ENCODE data around the gene FBXW7.
A peak's percentile ranks its signal among the peaks of the same experiment; 100 is the strongest.

FBXW7 gene

DNA sequence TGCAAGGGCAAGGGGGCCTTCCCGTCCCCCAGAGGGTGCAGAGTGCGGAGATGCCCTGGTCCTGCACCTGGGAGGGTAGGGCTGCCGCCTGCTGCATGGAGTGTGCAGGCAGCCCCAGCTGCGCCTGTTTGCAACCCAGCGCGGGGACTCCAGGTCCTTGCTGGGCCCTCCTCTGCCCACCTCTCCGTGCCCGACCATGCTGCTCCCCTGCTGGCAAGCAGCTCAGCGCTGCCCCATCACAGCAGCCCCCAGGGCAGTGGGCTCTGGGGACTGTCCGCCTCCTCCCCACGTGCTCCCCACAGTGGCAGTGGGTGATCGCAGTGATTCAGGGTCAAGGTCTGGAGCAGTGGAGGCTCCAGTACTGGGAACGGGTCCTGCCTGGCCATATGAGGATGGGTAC lies 5.0 kb upstream of the FBXW7 start:
- no peak for DNase-seq

DNA sequence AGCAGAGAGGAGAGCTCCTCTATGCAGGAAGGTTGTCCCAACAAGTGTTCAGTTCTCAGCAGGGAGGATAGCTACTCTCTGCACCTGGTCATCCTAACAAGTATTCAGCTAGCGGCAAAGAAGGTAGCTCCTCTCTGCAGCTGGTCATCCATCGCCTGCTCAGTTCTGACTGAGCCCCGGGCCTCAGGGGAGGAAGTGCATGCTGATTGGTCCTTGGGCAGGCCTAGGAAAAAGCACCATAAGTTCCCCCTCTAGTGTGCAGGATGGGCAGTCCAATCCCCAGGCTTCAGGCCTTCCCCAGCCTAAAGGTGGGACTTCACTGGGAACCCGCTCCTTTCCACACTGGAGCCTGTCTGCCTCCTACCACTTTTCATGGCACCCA lies 4.4 kb upstream of the FBXW7 start:
- no peak for DNase-seq

DNA sequence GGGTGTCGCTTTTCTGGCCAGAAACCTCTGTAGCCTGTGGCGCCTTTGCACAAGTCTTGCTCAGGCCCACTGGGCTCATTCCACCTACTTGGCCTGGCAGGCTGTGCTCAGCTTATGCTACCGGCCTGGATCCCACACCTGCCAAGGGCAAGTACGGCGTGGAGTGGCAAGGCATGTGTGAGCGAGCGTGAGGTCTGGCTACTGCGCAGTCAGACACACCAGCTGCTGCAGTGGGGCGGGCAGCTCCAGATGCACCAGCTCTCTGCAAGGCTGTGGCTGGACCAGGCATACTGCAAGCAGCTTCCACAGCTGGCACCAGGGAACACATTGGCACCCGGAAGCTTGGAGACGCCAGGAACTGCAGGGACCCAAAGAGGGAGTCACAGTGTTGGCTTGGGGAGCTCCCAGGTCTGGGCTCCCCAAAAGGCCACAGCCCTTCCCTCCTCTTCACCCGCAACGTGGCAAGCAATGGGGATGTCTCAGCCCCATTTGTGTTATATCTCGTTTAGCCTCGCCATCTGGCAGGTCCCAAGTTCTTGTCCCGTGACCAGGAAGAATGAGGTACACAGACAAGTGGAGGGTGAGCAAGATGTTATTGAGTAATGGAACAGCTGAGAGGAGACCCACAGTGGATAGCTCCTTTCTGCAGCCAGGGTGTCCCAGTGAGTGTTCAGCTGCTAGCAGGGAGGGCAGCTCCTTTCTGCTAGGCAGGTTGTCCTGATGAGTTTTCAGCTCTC lies 3.8 kb upstream of the FBXW7 start:
- no peak for DNase-seq

DNA sequence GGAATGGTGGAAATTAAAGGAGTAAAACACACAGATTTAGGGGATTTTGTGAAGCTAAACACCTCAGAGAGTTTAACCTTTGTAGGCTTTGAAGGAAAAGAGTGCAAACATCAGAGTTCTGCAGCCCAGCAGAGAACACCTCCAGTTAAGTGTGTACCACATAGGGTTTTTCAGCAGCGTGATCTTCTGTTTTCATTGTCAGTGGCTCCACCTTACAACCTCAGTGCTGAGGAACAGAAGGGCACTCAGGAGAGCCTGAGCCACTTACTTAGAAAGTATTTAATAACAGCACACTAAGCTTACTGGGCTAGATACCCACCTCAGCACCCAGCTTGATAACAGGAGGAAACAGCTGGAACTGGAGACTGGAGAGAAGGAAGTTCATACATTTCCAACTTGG lies 2.0 kb upstream of the FBXW7 start:
- no peak for DNase-seq

DNA sequence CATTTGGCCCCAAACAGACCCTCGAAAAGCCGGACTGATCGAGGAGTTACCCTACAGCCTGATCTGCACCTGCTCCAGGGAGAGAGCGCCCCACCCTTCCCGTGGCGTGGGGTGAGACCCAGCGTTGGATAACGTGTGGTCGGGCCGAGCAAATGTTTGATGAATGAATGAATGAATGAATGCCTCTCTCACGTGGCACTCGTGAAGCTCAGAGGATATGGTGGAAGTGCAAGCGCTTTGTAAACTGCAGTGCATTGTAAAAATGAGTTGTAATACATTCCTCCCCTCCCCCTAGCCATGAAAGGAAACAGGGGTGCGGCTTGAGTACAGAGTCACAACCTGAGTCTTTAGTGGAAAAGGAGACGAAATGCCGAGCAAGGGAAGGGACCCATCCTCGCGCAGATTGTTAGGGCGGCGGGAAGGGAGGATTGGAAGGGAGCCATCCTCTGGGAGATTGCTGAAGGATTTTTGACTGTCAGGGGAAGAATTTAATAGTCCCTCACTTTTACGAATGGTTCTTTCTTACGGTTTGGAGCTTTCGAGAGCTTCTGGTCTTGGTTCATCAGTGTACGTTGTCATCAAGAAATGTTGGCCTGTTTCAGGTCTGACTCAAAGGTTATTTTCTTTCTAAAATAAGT lies 772 bp upstream of the FBXW7 start:
- DNase-seq: no peak

DNA sequence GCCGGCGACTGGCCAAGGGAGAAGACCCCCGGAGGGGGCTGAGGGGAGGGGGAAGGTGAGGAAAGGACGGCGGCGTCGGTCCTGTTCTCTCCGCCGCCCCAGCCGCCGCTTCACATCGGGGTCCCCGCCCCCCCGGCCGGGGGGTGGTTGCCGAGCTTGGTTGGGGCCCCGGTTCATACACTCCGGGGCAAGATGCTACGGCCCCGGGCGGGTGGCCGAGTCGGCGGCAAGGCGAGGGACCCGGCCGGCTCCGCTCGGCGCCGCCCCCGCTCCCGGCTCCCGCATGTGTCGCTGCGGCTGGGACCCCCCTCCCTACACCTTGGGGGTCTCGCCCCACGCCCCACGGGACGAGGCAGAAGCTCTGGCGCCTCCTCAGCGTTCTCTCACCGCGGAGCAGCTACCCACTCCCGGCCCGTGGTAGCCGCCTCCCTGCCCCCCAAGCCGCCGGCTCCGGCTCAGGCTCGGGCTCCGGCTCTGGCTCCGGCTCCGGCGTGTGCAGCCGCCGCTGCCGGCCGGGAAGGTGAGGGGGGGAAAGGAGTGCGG lies 461 bp downstream of the FBXW7 start:
- DNase-seq: no peak

DNA sequence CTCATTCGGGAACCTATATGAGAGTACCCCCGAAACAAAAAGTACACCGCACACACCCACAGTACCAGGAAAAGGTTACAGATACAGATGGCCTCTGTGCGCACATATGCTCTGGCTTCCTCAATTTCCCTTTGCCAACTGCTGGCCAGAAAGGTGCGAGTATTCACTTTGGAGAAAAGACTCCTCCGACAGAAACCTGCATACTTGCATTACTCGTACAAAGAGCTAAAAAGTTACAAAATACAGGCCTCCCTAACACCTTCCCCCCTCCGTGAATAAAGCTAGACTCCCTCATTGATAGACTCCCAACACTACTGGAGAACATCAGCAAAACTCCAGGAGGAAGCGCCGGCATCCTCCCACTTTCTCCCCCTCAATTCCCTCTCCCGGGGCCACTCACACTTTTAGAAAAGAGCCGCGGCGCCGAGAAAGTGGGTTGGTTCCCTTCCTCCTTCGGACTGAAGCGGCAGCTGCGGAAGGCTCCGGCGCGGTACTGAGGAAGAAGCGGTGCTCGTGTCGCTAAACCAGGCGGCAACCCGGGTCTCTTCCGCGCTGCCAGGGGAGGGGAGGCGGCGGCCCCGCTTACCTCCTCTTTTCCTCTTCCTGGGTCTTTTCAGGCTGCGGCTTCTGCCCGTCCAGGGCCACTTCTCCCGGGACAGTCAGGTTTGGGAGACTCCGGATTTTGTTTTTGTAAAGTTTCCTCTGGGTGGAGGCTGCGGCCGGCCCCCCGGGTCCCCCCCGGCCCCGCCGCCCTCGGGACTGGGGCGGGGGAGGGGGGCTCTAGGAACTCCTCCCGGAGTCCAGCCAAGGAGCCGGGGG lies 1.1 kb downstream of the FBXW7 start:
- peak; percentile 3 for DNase-seq

DNA sequence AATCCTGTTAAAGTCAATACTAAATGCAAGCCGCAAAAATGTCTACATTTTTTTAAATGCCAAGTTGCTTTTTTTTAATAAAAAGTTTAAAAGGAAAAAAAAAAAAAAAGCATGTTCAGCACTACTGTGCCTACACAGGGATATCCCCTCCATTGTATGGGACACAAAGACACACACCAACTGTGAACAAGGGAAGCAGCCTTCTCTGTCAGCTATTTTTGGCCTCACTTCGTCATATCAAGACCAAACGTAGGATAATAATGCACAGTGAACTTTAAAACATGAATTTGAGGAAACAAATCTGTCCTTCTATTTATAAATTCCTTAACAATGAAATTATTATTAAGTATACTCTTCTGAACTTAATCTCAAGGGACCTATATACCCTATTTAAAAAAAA lies 4.4 kb downstream of the FBXW7 start:
- no peak for DNase-seq

DNA sequence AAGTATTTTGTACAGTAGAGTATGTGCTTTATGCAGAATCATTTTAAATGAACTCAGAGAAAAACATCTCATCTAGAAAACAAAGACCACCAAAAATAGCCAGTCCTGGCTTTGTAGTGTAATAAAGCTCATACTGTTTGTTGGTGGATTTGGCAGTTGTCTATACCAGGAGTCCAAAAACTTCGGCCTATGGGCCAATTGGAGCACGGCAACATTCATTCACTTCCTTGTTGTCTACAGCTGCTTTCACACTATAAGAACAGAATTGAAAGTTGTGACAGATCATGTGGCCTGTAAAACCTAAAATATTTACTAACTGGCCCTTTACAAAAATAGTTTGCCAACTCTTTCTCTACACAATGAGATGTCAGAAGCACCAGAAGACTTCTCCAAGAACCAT lies 5.3 kb downstream of the FBXW7 start:
- DNase-seq: no peak

DNA sequence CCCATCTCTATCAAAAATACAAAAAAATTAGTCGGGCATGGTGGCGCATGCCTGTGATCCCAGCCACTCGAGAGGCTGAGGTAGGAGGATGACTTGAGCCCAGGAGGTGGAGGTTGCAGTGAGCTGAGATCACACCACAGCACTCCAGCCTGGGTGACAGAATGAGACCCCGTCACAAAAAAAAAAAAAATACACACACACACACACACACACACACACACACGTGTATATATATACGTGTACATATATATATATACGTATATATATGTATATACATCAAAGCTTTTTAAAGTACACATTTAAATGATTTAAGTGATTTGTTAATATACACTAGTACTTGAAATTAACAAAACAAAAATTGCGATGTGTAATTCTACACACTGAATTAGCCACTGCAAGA lies 6.0 kb downstream of the FBXW7 start:
- DNase-seq: no peak

DNA sequence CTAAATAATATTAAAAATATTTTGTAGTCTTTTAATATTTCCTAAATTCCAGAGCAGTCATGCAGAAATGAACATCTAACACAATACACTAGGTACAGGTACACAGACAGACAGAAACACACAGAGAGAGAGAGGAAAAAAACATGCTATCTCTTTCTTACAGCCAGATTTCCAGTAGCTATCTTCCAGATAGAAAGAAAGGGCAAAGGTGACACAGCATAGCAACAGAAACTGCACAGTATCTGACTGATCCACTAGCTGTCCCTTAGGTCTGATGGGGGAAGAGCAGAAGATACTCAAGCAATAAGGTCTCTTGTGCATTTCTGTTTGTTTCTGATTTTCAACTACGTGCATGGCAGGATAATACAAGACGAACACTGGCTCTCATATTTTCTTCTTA lies 7.8 kb downstream of the FBXW7 start:
- no peak for DNase-seq

DNA sequence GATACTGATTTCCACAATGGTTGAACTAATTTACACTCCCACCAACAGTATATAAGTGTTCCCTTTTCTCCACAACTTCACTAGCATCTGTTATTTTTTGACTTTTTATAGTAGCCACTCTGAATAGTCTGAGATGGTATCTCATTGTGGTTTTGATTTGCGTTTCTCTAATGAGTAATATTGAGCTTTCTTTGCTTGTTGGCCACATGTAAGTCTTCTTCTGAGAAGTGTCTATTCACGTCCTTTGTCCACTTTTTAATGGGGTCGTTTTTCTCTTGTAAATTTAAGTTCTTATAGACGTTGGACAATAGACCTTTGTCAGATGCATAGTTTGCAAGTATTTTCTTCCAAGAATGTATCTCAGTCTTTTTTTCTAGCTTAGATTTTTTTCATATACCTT lies 10.0 kb downstream of the FBXW7 start:
- no peak for DNase-seq

DNA sequence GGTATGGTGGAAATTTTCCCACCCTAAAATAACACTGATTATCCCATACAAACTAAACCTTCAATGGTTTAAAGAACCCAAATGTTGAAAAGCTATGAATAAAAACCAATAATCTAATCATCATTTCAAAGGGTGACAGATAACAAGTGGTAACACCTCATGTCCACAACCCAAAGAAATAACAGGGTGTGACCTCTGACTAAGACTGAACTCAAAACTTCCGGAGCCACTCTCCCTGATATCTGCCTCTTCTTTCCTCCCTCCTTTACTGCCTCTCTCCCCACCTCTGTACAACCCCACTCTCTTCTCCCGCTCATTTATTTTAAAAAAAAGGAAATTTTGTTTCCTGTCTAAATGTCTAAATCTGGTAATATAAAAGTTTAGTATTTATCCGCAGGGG lies 11.5 kb downstream of the FBXW7 start:
- DNase-seq: no peak

DNA sequence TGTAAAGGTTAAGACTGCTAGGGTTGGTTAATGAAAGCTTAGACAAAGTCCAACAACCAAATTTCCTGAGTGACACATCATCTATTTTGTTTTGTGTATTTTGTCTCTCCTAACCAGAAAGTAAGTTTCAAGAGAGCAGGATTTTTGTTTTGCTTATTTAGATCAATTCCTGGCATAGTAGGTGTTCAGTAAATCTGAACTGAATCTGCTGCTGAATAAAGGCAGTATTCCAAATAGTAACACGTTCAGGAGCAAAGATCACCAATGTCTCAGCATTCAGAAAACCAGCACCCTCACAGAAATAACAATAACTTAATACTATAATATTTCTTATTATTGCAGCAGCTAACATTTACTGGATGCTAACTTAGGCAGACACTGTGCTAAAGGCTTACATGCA lies 12.2 kb downstream of the FBXW7 start:
- no peak for DNase-seq

DNA sequence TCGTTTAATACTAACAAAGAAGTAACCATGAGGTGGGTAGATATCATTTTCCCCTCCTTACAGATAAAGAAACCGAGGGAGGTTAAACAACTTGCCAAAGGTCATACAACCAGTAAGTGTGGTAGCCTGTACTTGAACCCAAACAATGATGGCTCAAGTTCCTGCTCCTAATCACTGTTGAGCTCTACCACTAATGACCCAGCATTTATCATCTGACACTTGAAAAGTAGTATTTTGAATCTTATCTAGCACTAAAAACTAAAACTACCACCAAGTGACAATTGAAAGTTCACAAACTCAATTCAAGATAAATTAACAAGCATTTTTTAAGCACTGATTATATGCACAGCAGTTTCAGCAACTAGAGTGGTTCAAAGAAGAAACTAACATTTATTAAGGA lies 13.1 kb downstream of the FBXW7 start:
- DNase-seq: no peak

DNA sequence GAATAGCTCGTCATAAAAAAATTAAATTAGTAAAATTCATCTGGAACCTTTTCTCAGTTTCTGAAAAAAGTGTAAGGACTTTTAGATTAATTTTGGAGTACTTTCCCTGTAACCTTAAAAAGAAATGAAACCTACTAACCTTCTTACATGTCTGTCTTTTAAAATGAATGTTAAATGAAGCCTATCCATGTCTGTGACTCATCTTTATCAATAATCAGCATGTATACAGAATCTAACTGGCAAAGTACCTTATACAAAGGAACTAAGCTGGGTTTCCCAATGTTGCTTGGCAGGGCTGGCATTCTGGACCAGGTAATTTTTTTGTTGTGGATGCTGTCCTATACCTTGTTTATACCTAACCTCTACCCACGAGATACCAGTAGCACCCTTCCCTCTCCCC lies 13.6 kb downstream of the FBXW7 start:
- no peak for DNase-seq

DNA sequence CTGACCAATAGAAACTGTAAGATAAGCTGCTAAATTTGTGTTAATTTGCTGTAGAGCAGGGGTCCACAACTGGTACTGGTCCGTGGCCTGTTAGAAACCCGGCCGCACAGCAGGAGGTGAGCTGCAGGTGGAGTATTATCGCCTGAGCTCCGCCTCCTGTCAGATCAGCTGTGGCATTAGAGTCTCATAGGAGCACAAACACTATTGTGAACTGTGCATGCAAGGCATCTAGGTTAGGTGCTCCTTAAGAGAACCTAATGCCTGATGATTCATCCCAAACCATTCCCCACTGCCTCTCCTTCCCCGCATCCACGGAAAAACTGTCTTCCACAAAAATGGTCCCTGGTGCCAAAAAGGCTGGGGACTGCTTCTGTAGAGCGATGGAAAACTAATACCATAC lies 19.7 kb downstream of the FBXW7 start:
- no peak for DNase-seq

DNA sequence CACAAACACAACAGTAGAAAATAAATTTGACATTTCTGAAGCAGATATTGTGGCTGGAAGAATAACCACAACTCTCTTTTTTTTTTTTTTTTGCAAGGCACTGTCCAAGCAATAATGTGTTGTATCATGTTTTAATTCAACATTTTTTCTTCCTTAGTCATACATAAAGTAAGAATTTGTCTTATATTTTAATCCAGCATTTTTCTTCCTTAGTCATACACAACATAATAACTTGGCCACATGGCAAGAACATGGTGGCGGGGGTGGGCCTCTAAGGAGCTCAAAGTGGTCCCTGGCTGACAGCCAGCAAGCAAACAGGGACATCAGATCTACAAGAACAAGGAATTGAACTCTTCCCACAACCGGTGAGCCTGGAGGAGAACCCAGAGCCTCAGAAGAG lies 20.2 kb downstream of the FBXW7 start:
- no peak for DNase-seq

DNA sequence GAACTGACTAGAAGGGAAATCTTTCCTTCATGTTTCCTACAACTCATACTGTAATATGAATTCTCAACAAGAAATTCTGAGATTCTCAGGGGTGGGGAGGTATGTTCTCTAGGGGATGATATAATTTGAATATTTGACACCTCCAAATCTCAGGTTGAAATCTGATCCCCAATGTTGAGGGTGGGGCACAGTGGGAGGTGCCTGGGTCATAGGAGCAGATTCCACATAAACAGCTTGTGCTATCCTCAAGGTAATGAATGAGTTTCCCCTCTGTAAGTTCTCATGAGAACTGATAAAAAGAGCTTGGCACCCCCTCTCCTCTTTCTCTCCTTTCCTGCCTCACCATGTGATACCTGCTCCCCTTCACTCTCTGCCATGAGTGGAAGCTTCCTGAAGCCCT lies 21.5 kb downstream of the FBXW7 start:
- no peak for DNase-seq

DNA sequence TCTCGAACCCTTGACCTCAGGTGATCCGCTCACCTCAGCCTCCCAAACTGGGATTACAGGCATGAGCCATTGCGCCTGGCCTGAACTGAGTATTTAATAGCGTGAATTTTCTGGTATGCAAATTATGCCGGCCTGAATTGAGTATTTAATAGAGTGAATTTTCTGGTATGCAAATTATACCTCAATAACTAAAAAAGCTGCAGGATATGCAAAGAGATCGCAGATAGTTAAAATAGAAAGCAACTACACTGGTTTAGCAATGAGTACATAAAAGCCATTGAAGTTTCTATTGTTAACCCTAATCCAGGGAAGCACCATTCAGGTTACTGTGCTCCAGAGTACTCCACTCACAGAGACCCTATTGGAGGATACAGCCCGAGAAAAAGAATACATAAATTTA lies 22.8 kb downstream of the FBXW7 start:
- no peak for DNase-seq

DNA sequence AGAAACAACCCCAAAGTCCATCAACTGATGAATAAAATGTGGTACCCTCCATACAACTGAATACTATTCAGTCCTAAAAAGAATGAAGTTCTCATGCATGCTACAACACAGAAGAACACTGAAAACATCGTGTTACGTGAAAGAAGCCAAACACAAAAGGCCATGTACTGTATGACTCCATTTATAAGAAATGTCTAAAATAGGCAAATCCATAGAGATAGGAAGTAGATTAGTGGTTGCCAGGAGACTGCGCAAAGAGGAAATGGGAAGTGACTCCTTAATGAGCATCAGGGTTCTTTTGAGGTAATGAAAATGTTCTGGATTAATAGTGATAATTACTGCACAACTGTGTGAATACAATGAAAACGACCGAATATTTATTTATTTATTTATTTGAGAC lies 23.4 kb downstream of the FBXW7 start:
- no peak for DNase-seq

DNA sequence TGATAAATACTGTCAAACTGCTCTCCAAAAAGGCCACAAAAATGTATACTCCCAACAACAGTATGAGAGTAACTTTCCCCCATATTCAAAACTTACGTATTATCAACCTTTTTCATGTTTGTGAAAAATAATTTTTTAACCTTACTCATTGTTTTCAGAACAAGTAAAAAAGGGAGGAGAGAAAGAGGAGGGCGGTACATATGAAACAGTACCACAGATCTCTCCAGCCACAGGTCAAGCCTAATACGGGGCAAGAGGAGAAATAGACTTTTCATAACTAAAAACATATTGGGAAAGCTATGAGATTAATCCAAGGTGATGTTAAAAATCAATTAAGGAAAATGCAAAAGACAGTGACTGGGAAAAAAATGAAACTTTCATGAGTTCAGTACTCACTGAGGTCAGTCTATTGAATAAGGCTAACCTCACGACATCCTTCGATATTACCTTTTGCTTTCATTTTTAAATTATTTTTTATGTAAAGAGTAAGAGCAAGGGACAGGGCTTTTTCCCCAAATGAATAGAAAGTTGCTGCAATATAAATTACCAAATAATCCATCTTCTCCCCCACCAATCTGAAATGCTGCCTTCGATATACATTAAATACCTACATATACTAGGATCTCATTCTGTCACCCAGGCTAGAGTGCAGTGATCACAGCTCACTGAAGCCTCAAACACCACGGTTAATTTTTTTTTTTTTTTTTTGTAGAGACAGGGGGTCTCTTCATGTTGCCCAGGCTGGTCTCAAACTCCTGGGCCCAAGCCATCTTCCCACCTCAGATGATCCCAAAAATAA lies 25.3 kb downstream of the FBXW7 start:
- no peak for DNase-seq

DNA sequence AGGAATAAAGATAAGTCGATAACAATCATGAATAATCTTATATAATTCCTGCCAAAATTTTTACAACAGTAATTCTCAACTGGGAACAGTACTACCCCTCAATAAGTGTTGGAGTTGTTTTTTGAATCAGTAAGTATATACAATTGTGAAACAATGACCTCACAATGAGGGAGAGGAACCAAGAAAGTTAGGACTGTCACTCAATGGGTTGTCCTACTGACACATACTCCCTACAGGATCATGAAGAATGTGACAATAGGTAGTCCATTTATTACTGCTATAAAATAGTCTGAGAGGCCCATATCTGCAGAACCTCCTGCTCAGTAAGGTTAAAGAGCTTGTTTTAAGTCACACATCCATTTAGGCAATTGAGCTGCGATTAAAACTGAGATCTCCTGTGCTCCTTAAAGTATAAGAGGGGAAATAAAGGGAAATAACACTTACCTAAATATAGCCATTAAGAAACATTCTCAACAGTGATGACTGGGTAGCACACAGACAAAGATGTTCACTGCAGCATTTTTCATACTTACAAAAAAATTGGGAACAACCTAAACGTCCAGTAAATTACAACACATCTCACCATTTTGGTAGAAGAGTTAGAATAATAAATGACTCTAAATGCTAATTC lies 26.2 kb downstream of the FBXW7 start:
- DNase-seq: no peak

Data from NCI-H345 (cell line).